Neural progenitor cell (in vitro differentiated cells): ENCODE measurements around the gene KSR1. TPM values are rescaled to one million over a fixed set of nuclear protein-coding genes. Genes with fewer than 3 reads are reported as not detected.

Experiments
- DNase-seq: peaks from one replicate; pipeline ENCODE4 v3.0.0-alpha.2; 2016; ENCODE audit warnings: low spot score
- H2AFZ ChIP-seq: fragments of 200-600 bp; sonication (generic); replicated peaks from 2 replicates; pipeline ENCODE4 v1.6.1; 2016; ENCODE audit warnings: antibody characterized with exemption
- H3F3A ChIP-seq: fragments of 200-600 bp; sonication (generic); 2 replicates; pipeline ENCODE4 v1.6.1; 2016; ENCODE audit warnings: antibody characterized with exemption, low read depth
- H3K27ac ChIP-seq: fragments of 200-600 bp; sonication (generic); 2 replicates; pipeline ENCODE4 v1.5.1; 2016; ENCODE audit warnings: mild to moderate bottlenecking
- H3K27me3 ChIP-seq: fragments of 200-600 bp; sonication (generic); 2 replicates; pipeline ENCODE4 v1.6.1; 2016; ENCODE audit warnings: mild to moderate bottlenecking, moderate library complexity
- H3K36me3 ChIP-seq: fragments of 200-600 bp; sonication (generic); 2 replicates; pipeline ENCODE4 v1.5.1; 2016
- H3K4me1 ChIP-seq: fragments of 200-600 bp; sonication (generic); 2 replicates; pipeline ENCODE4 v1.6.1; 2016; ENCODE audit warnings: mixed run types
- H3K4me2 ChIP-seq: fragments of 200-600 bp; sonication (generic); 2 replicates; pipeline ENCODE4 v1.6.1; 2016
- H3K4me3 ChIP-seq: fragments of 200-600 bp; sonication (generic); 2 replicates; pipeline ENCODE4 v1.5.1; 2016
- H3K79me2 ChIP-seq: fragments of 200-600 bp; sonication (generic); 2 replicates; pipeline ENCODE4 v1.6.1; 2016; ENCODE audit warnings: low read depth
- H3K9ac ChIP-seq: fragments of 200-600 bp; sonication (generic); 2 replicates; pipeline ENCODE4 v1.6.1; 2016
- H3K9me3 ChIP-seq: fragments of 200-600 bp; sonication (generic); 2 replicates; pipeline ENCODE4 v1.5.1; 2016; ENCODE audit warnings: low read depth
- H4K20me1 ChIP-seq: fragments of 200-600 bp; sonication (generic); 2 replicates; pipeline ENCODE4 v1.6.1; 2016; ENCODE audit warnings: low read depth
- H3K27ac Mint-ChIP-seq: 3 replicates; pipeline ENCODE4 v1.8.0; 2021; ENCODE audit warnings: mixed read lengths
- H3K27me3 Mint-ChIP-seq: 2 replicates; pipeline ENCODE4 v1.8.0; 2022; ENCODE audit warnings: low read depth, mild to moderate bottlenecking, inconsistent platforms, moderate library complexity, mixed read lengths; ENCODE audit not compliant: insufficient read depth
- H3K36me3 Mint-ChIP-seq: 3 replicates; pipeline ENCODE4 v1.8.0; 2021; ENCODE audit warnings: mixed read lengths
- H3K4me1 Mint-ChIP-seq: 3 replicates; pipeline ENCODE4 v1.8.0; 2021; ENCODE audit warnings: mixed read lengths
- H3K4me3 Mint-ChIP-seq: 3 replicates; pipeline ENCODE4 v1.8.0; 2021; ENCODE audit warnings: mild to moderate bottlenecking, moderate library complexity, mixed read lengths
- H3K9me3 Mint-ChIP-seq: 3 replicates; pipeline ENCODE4 v1.8.0; 2020; ENCODE audit warnings: mixed read lengths
- EZH2 ChIP-seq: fragments of 200-600 bp; sonication (generic); IDR thresholded peaks from 2 replicates; pipeline ENCODE4 v1.6.1; 2017; ENCODE audit warnings: antibody characterized with exemption, mild to moderate bottlenecking, moderate library complexity
- EZH2phosphoT487 ChIP-seq: fragments of 200-600 bp; sonication (generic); IDR thresholded peaks from 2 replicates; pipeline ENCODE4 v1.6.1; 2017; ENCODE audit warnings: antibody characterized with exemption
- total RNA-seq: library from RNA; depleted of rRNA; stranded (reverse); fragments of >200 nt; gene quantifications from 2 replicates; pipeline ENCODE4 v1.2.3, GENCODE V29; 2015; ENCODE audit warnings: low replicate concordance
- TF ChIP-seq, protein P1 (sequence below): fragments of 200-600 bp; sonication (generic); IDR thresholded peaks from 2 replicates; pipeline ENCODE4 v1.5.1; 2017; ENCODE audit warnings: antibody characterized with exemption, mild to moderate bottlenecking

KSR1 gene
- total RNA-seq, 1 donor from 2014 or later: 16.4 TPM

DNA sequence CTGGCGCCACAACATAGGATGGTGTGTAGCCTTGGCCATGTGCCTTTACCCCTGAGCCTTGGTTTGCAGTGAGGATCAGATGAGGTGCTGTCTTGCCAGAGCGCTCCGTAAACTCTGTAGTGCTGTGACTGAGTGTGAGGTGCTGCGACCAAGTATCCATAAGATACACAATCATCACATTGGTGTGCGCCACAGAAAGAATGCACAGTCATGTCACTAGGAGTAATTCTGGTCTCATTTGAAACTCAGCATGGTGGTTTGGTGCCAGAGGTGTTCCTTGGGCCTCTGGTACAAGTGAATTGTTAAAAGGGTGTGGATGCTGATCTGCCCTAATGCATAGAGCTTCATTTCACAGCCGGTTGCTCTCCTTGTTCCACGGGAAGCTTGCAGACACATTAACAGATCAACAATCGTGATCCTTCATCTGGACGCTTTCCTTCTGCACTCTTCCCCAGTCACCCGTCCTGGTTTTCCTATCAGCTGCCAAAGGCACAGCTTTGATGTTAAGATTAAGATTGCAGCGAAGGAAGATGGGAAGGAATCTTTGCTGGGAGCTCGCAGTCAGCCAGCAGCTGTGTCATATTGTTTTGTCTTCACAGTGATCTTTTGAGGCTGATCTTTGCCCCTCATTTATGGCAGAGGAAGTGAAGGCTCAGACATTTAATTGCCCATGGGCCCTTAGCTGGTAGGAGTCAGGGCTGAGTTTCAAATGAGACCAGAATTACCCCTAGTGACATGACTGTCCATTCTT, 79.1 kb downstream of the KSR1 start:
- TF ChIP-seq, protein P1, sequence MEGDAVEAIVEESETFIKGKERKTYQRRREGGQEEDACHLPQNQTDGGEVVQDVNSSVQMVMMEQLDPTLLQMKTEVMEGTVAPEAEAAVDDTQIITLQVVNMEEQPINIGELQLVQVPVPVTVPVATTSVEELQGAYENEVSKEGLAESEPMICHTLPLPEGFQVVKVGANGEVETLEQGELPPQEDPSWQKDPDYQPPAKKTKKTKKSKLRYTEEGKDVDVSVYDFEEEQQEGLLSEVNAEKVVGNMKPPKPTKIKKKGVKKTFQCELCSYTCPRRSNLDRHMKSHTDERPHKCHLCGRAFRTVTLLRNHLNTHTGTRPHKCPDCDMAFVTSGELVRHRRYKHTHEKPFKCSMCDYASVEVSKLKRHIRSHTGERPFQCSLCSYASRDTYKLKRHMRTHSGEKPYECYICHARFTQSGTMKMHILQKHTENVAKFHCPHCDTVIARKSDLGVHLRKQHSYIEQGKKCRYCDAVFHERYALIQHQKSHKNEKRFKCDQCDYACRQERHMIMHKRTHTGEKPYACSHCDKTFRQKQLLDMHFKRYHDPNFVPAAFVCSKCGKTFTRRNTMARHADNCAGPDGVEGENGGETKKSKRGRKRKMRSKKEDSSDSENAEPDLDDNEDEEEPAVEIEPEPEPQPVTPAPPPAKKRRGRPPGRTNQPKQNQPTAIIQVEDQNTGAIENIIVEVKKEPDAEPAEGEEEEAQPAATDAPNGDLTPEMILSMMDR: no peak
- no peaks in the 10 kb centered on the region for H3F3A ChIP-seq
- Mint-ChIP-seq H3K9me3 (no peaks in the 10 kb centered on the region), H3K4me3 (no peak overlapping the region), H3K4me1 (peaks cover 21% of the 10 kb centered on the region), H3K27ac (peak overlapping the region; percentile 65), H3K27me3 (no peaks in the 10 kb centered on the region), H3K36me3 (no peaks in the 10 kb centered on the region)
- H3K4me1 ChIP-seq: peaks cover 16% of the 10 kb centered on the region
- H3K9me3 ChIP-seq: no peaks in the 10 kb centered on the region
- no peak overlapping the region for H2AFZ ChIP-seq
- H3K4me3 ChIP-seq: no peak overlapping the region
- H3K79me2 ChIP-seq: peaks cover 32% of the 10 kb centered on the region
- no peak overlapping the region for H3K27ac ChIP-seq
- H3K36me3 ChIP-seq: no peaks in the 10 kb centered on the region
- no peak overlapping the region for H3K9ac ChIP-seq
- H3K27me3 ChIP-seq: no peaks in the 10 kb centered on the region
- H4K20me1 ChIP-seq: peaks cover 60% of the 10 kb centered on the region
- DNase-seq: no peak
- H3K4me2 ChIP-seq: no peak overlapping the region

DNA sequence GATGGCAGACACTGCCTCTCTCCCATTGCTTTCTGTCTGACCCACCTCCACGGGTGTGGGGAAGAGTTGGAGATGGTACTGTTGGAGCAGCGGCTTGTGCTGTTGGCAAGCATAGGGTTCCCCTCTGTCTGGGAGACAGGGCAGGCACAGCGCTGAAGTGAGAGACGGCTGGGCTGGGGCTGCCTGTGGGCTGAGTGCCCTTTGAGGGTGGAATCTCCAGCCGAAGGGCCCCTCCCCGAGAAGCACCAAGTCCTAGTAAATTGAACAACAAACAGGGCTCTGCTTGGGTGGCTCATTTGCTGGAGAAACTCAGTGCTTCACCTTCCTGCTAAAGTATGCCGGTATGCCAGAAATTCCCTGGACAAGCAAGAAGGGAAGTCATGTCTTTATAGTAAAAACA, 79.7 kb downstream of the KSR1 start:
- Histone ChIP-seq H3K36me3 (no peaks in the 10 kb centered on the region), H3K4me3 (no peak overlapping the region), H3K4me1 (peaks cover 16% of the 10 kb centered on the region), H3K79me2 (peaks cover 32% of the 10 kb centered on the region), H3K27me3 (no peaks in the 10 kb centered on the region), H3F3A (no peaks in the 10 kb centered on the region), H3K27ac (no peak overlapping the region), H3K9ac (no peak overlapping the region), H2AFZ (no peak overlapping the region), H3K4me2 (no peak overlapping the region), H4K20me1 (peaks cover 59% of the 10 kb centered on the region), H3K9me3 (no peaks in the 10 kb centered on the region)
- Mint-ChIP-seq H3K27me3 (no peaks in the 10 kb centered on the region), H3K9me3 (no peaks in the 10 kb centered on the region), H3K27ac (peak overlapping the region; percentile 65), H3K4me3 (no peak overlapping the region), H3K4me1 (peaks cover 21% of the 10 kb centered on the region), H3K36me3 (no peaks in the 10 kb centered on the region)
- DNase-seq: no peak
- no peak for TF ChIP-seq EZH2
- TF ChIP-seq, protein P1: no peak
- TF ChIP-seq EZH2phosphoT487: no peak

DNA sequence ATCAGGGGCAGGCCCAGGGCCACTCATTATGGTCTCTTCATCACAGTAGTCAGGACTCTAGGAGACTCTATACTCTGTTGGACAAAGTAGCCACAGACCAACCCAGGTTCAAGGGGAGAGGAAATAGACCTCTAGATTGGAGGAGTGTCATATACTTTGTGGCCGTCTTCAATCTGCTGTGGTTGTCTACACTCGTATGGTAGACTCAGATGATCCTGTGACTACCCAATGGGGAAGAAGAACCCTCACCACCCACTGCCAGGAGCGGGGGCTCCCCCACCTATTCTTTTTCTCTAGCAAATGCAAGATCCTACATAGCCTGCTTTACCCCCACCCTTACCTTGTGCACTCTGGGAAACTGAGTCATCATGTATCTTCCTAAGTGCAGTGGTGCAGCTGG, 80.5 kb downstream of the KSR1 start:
- no peaks in the 10 kb centered on the region for H3K36me3 Mint-ChIP-seq
- Histone ChIP-seq H3K4me3 (no peak overlapping the region), H3K79me2 (peaks cover 32% of the 10 kb centered on the region), H4K20me1 (peaks cover 51% of the 10 kb centered on the region), H3K36me3 (no peaks in the 10 kb centered on the region), H2AFZ (no peak overlapping the region), H3K9ac (no peak overlapping the region), H3K27ac (no peak overlapping the region), H3F3A (no peaks in the 10 kb centered on the region), H3K9me3 (no peaks in the 10 kb centered on the region), H3K4me1 (peaks cover 16% of the 10 kb centered on the region), H3K4me2 (no peak overlapping the region), H3K27me3 (no peaks in the 10 kb centered on the region)
- H3K9me3 Mint-ChIP-seq: no peaks in the 10 kb centered on the region
- DNase-seq: no peak
- peaks cover 21% of the 10 kb centered on the region for H3K4me1 Mint-ChIP-seq
- H3K27ac Mint-ChIP-seq: peak overlapping the region; percentile 7
- no peaks in the 10 kb centered on the region for H3K27me3 Mint-ChIP-seq
- TF ChIP-seq EZH2: no peak
- TF ChIP-seq, protein P1: no peak
- no peak for TF ChIP-seq EZH2phosphoT487
- no peak overlapping the region for H3K4me3 Mint-ChIP-seq
